DOHH2 (cell line): Measurements from ENCODE around the gene FUT8.

ENCODE experiments used
- CTCF ChIP-seq: fragments of 200-600 bp; sonication (generic); IDR thresholded peaks from one replicate; pipeline ENCODE4 v1.5.1; 2014; ENCODE audit warnings: antibody characterized with exemption, mild to moderate bottlenecking, low read depth, low read length; ENCODE audit not compliant: poor library complexity, severe bottlenecking
- EZH2phosphoT487 ChIP-seq: fragments of 200-600 bp; sonication (generic); IDR thresholded peaks from 2 replicates; pipeline ENCODE4 v1.6.1; 2017; ENCODE audit warnings: borderline replicate concordance, mild to moderate bottlenecking, antibody characterized with exemption, low read length, moderate library complexity, mixed read lengths

GRCh38 chr14:65465584-65465983 lies 53.1 kb downstream of the FUT8 start:
- no peak for TF ChIP-seq CTCF
- no peak for TF ChIP-seq EZH2phosphoT487
